WTC11 (cell line): Measurements from ENCODE around the gene TRPC1. TPM values are rescaled to one million over a fixed set of nuclear protein-coding genes. Genes with fewer than 3 reads are reported as not detected.

ENCODE experiments used
- ATAC-seq: fragments of 200-7000 bp; cut with Tn5 transposase; 2 replicates; pipeline ENCODE4 v1.10.0; 2021; ENCODE audit warnings: mild to moderate bottlenecking, moderate library complexity
- CTCF ChIA-PET: fragments of 300-600 bp; sonication (Branson Sonifier 250); formaldehyde crosslinking; loops from one replicate; lab custom pipeline; 2021; ENCODE audit warnings: antibody characterized with exemption; lab: Charles Lee
- POLR2A ChIA-PET: fragments of 350-600 bp; sonication (Branson Sonifier 250); formaldehyde crosslinking; loops from one replicate; lab custom pipeline; 2021; ENCODE audit warnings: antibody characterized with exemption; lab: Charles Lee
- DNase-seq: peaks from one replicate; pipeline ENCODE4 v3.0.0; 2021; ENCODE audit warnings: low spot score
- H3K27ac Mint-ChIP-seq: 2 replicates; pipeline ENCODE4 v1.8.0; 2021; ENCODE audit warnings: mixed read lengths
- H3K27me3 Mint-ChIP-seq: 2 replicates; pipeline ENCODE4 v1.8.0; 2021; ENCODE audit warnings: low read depth, mild to moderate bottlenecking, moderate library complexity, mixed read lengths
- H3K36me3 Mint-ChIP-seq: 2 replicates; pipeline ENCODE4 v1.8.0; 2021; ENCODE audit warnings: mixed read lengths
- H3K4me1 Mint-ChIP-seq: 2 replicates; pipeline ENCODE4 v1.8.0; 2022; ENCODE audit warnings: mixed read lengths
- H3K4me3 Mint-ChIP-seq: 2 replicates; pipeline ENCODE4 v1.8.0; 2021; ENCODE audit warnings: mild to moderate bottlenecking, moderate library complexity, mixed read lengths
- H3K9me3 Mint-ChIP-seq: 2 replicates; pipeline ENCODE4 v1.8.0; 2021; ENCODE audit warnings: mixed read lengths
- AFF4 ChIP-seq: sonication (generic); formaldehyde crosslinking; IDR thresholded peaks from 2 replicates; pipeline ENCODE4 v1.8.1; 2023; ENCODE audit warnings: mild to moderate bottlenecking, missing genetic modification reagents, borderline replicate concordance
- CDX4 ChIP-seq: fragments of 250-450 bp; sonication (Bioruptor Pico); IDR thresholded peaks from 2 replicates; pipeline ENCODE4 v1.9.0; 2021; ENCODE audit warnings: moderate library complexity, mild to moderate bottlenecking, inconsistent platforms, borderline replicate concordance
- ELF4 ChIP-seq: sonication (generic); formaldehyde crosslinking; IDR thresholded peaks from 2 replicates; pipeline ENCODE4 v1.8.1; 2022; ENCODE audit warnings: low read depth, mild to moderate bottlenecking, moderate library complexity, missing genetic modification reagents
- ESRRA ChIP-seq: sonication (generic); formaldehyde crosslinking; IDR thresholded peaks from 2 replicates; pipeline ENCODE4 v1.8.1; 2022; ENCODE audit warnings: mild to moderate bottlenecking, missing genetic modification reagents, borderline replicate concordance
- ETV6 ChIP-seq: sonication (generic); formaldehyde crosslinking; IDR thresholded peaks from 2 replicates; pipeline ENCODE4 v1.8.1; 2022; ENCODE audit warnings: mild to moderate bottlenecking, missing genetic modification reagents
- FOXJ3 ChIP-seq: sonication (generic); formaldehyde crosslinking; IDR thresholded peaks from 2 replicates; pipeline ENCODE4 v1.9.0; 2021; ENCODE audit warnings: missing genetic modification reagents, mild to moderate bottlenecking, borderline replicate concordance
- FOXP4 ChIP-seq: sonication (generic); formaldehyde crosslinking; IDR thresholded peaks from 2 replicates; pipeline ENCODE4 v1.8.0; 2022; ENCODE audit warnings: mild to moderate bottlenecking, missing genetic modification reagents
- IRF2 ChIP-seq: sonication (generic); formaldehyde crosslinking; IDR thresholded peaks from 2 replicates; pipeline ENCODE4 v1.8.0; 2022; ENCODE audit warnings: low read depth, missing genetic modification reagents, borderline replicate concordance
- JAZF1 ChIP-seq: fragments of 250-450 bp; sonication (Bioruptor Pico); IDR thresholded peaks from 2 replicates; pipeline ENCODE4 v1.9.0; 2021; ENCODE audit warnings: moderate library complexity, mild to moderate bottlenecking, inconsistent platforms
- NR1H2 ChIP-seq: sonication (generic); formaldehyde crosslinking; IDR thresholded peaks from 2 replicates; pipeline ENCODE4 v1.9.0; 2021; ENCODE audit warnings: mild to moderate bottlenecking, moderate library complexity, missing genetic modification reagents
- NR3C1 ChIP-seq: sonication (generic); formaldehyde crosslinking; conservative IDR thresholded peaks from 2 replicates; pipeline ENCODE4 v1.8.1; 2023; ENCODE audit warnings: low read depth, mild to moderate bottlenecking, missing genetic modification reagents
- OVOL2 ChIP-seq: fragments of 250-450 bp; sonication (Bioruptor Pico); IDR thresholded peaks from 2 replicates; pipeline ENCODE4 v1.9.0; 2021; ENCODE audit warnings: mild to moderate bottlenecking, borderline replicate concordance
- SOX15 ChIP-seq: fragments of 250-450 bp; sonication (Bioruptor Pico); IDR thresholded peaks from 2 replicates; pipeline ENCODE4 v1.9.0; 2021; ENCODE audit warnings: mild to moderate bottlenecking
- TCF7 ChIP-seq: sonication (generic); formaldehyde crosslinking; IDR thresholded peaks from 2 replicates; pipeline ENCODE4 v1.8.0; 2022; ENCODE audit warnings: mild to moderate bottlenecking, low read depth, missing genetic modification reagents, moderate library complexity
- TEAD4 ChIP-seq: sonication (generic); formaldehyde crosslinking; IDR thresholded peaks from 2 replicates; pipeline ENCODE4 v1.8.0; 2022; ENCODE audit warnings: mild to moderate bottlenecking, missing genetic modification reagents
- TP53 ChIP-seq: sonication (generic); formaldehyde crosslinking; IDR thresholded peaks from 2 replicates; pipeline ENCODE4 v1.8.1; 2023; ENCODE audit warnings: mild to moderate bottlenecking, missing genetic modification reagents
- USF2 ChIP-seq: sonication (generic); formaldehyde crosslinking; IDR thresholded peaks from 2 replicates; pipeline ENCODE4 v1.8.1; 2023; ENCODE audit warnings: mild to moderate bottlenecking, missing genetic modification reagents, moderate library complexity
- ZBTB43 ChIP-seq: sonication (generic); formaldehyde crosslinking; IDR thresholded peaks from 2 replicates; pipeline ENCODE4 v1.8.1; 2023; ENCODE audit warnings: mild to moderate bottlenecking, missing genetic modification reagents
- ZNF263 ChIP-seq: sonication (generic); formaldehyde crosslinking; IDR thresholded peaks from 2 replicates; pipeline ENCODE4 v1.8.1; 2022; ENCODE audit warnings: low read depth, mild to moderate bottlenecking, moderate library complexity, missing genetic modification reagents
- ZNF317 ChIP-seq: sonication (generic); formaldehyde crosslinking; IDR thresholded peaks from 2 replicates; pipeline ENCODE4 v1.8.1; 2023; ENCODE audit warnings: low read depth, mild to moderate bottlenecking, moderate library complexity, missing genetic modification reagents, borderline replicate concordance
- ZNF532 ChIP-seq: fragments of 250-450 bp; sonication (Bioruptor Pico); IDR thresholded peaks from 2 replicates; pipeline ENCODE4 v1.9.0; 2021; ENCODE audit warnings: mild to moderate bottlenecking, borderline replicate concordance
- ZNF671 ChIP-seq: fragments of 250-450 bp; sonication (Bioruptor Pico); IDR thresholded peaks from 2 replicates; pipeline ENCODE4 v1.8.0; 2021; ENCODE audit warnings: mild to moderate bottlenecking
- total RNA-seq: library from RNA; stranded (reverse); gene quantifications from 3 replicates; pipeline ENCODE4 v1.2.3, GENCODE V29; 2021

The TRPC1 gene
- total RNA-seq, 1 experiment from 2014 or later, result 13.8 TPM

GRCh38 chr3:142784228-142784627, 60.4 kb downstream of the TRPC1 start (continued):
- TF ChIP-seq ZNF532 (CRISPR knock-in tag), result no peak
- TF ChIP-seq FOXJ3 (CRISPR knock-in tag), result no peak
- no peak for TF ChIP-seq NR3C1 (CRISPR knock-in tag)
- TF ChIP-seq CDX4 (CRISPR knock-in tag), result no peak
- TF ChIP-seq AFF4 (CRISPR knock-in tag), result no peak
- no peak for TF ChIP-seq ZNF671
- TF ChIP-seq ZNF263, result no peak

GRCh38 chr3:142785996-142786395, 62.2 kb downstream of the TRPC1 start:
- Mint-ChIP-seq H3K27ac (no peak overlapping the region), H3K27me3 (no peaks in the 10 kb centered on the region), H3K9me3 (no peaks in the 10 kb centered on the region), H3K4me3 (no peak overlapping the region), H3K36me3 (no peaks in the 10 kb centered on the region), H3K4me1 (peaks cover 6% of the 10 kb centered on the region)
- CTCF ChIA-PET, result no interaction called here
- POLR2A ChIA-PET, result no interaction called here
- no peak for DNase-seq
- TF ChIP-seq ZNF317 (CRISPR knock-in tag) (no peak), TEAD4 (CRISPR knock-in tag) (no peak), ESRRA (CRISPR knock-in tag) (no peak), ZNF671 (no peak), OVOL2 (CRISPR knock-in tag) (no peak), TP53 (CRISPR knock-in tag) (no peak), ETV6 (CRISPR knock-in tag) (no peak), IRF2 (CRISPR knock-in tag) (no peak)
- ATAC-seq, result no peak

GRCh38 chr3:142787719-142788118, 63.9 kb downstream of the TRPC1 start:
- H3K36me3 Mint-ChIP-seq, result no peaks in the 10 kb centered on the region
- ChIA-PET CTCF (interaction anchor here (0.5 to 2.8 kb wide), 3 partner anchors 34 to 201 kb away, joined by 3 to 10 read pairs (median 5); no protein-coding TSS in a partner anchor), POLR2A (no interaction called here)
- H3K27ac Mint-ChIP-seq, result no peak overlapping the region
- no peaks in the 10 kb centered on the region for H3K9me3 Mint-ChIP-seq
- no peak overlapping the region for H3K4me3 Mint-ChIP-seq
- ATAC-seq (no peak), DNase-seq (no peak)
- no peaks in the 10 kb centered on the region for H3K27me3 Mint-ChIP-seq
- H3K4me1 Mint-ChIP-seq, result peaks cover 11% of the 10 kb centered on the region
- TF ChIP-seq TCF7 (CRISPR knock-in tag) (no peak), ZBTB43 (CRISPR knock-in tag) (no peak), JAZF1 (CRISPR knock-in tag) (no peak), USF2 (CRISPR knock-in tag) (no peak), NR1H2 (CRISPR knock-in tag) (no peak), SOX15 (no peak), ETV6 (CRISPR knock-in tag) (no peak), ELF4 (CRISPR knock-in tag) (no peak), FOXP4 (CRISPR knock-in tag) (no peak)
